ENCODE data around the gene CD44. TPM values are rescaled to one million over a fixed set of nuclear protein-coding genes. Genes with fewer than 3 reads are reported as not detected.

Gene CD44
- total and polyA plus RNA-seq, 5 donors from 2014 or later = 441 to 1,181 (median 497) TPM

GRCh38 chr11:35248558-35249323, 109.8 kb downstream of the CD44 start:
- DNase-seq = no peak
- Histone ChIP-seq H3K4me1 (ENCODE audit: control insufficient read depth, insufficient read depth, low read length, poor library complexity, severe bottlenecking) (peaks cover 21% of the 10 kb centered on the region), H3K27ac (ENCODE audit: insufficient read depth, low read length, poor library complexity, severe bottlenecking) (peak overlapping the region; percentile 66), H3K9me3 (ENCODE audit: control insufficient read depth in 2 of 2, low read length in 2 of 2) (peaks cover 4% of the 10 kb centered on the region in 2 experiments), H3K27me3 (ENCODE audit: control insufficient read depth, insufficient read depth, low read length) (no peaks in the 10 kb centered on the region), H3K36me3 (ENCODE audit: control insufficient read depth, insufficient read depth, low read length) (no peaks in the 10 kb centered on the region), H3K4me3 (ENCODE audit: low read depth, low read length) (no peak overlapping the region)
- Mint-ChIP-seq H3K36me3 (no peaks in the 10 kb centered on the region), H3K4me3 (no peak overlapping the region), H3K27ac (peak overlapping the region; percentile 60 to 99 (median 98)), H3K4me1 (peaks cover 13 to 69% (median 32%) of the 10 kb centered on the region in 4 donors), H3K27me3 (peaks cover 5% of the 10 kb centered on the region), H3K9me3 (peaks cover 0 to 4% (median 0%) of the 10 kb centered on the region in 7 donors)
- no peak for ATAC-seq (ENCODE audit: low read depth in 2 of 2)

DNA sequence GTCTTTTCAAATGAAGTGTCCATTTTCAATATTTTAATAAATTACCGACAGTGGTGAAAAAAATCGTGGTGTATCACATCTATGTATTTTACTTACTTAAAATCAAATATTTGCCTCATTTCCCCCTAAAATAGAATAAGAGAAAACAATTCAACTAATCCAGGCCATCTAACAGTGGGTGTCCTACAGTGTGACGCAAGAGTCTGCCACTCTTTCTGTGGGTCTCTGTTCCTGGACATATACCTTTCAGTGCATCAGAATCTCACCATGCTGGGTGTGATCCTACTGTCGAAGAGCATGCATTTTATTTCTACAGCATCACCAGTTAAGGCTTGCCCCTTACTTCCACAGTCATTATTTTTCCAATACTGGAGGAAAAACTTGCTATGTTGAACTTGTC, 111.2 kb downstream of the CD44 start:
- Histone ChIP-seq H3K27me3 (ENCODE audit: control insufficient read depth, insufficient read depth, low read length) (no peaks in the 10 kb centered on the region), H3K4me1 (ENCODE audit: control insufficient read depth, insufficient read depth, low read length, poor library complexity, severe bottlenecking) (peaks cover 21% of the 10 kb centered on the region), H3K4me3 (ENCODE audit: low read depth, low read length) (no peak overlapping the region), H3K9me3 (ENCODE audit: control insufficient read depth in 2 of 2, low read length in 2 of 2) (peaks cover 4% of the 10 kb centered on the region in 2 experiments), H3K36me3 (ENCODE audit: control insufficient read depth, insufficient read depth, low read length) (no peaks in the 10 kb centered on the region), H3K27ac (ENCODE audit: insufficient read depth, low read length, poor library complexity, severe bottlenecking) (no peak overlapping the region)
- Mint-ChIP-seq H3K9me3 (peaks cover 0 to 4% (median 0%) of the 10 kb centered on the region in 7 donors), H3K4me3 (no peak overlapping the region), H3K27ac (peak overlapping the region in 2 of 3 donors; percentile 11 to 55), H3K4me1 (peaks cover 7 to 55% (median 23%) of the 10 kb centered on the region in 4 donors), H3K36me3 (no peaks in the 10 kb centered on the region), H3K27me3 (peaks cover 5% of the 10 kb centered on the region)
- ATAC-seq (ENCODE audit: low read depth in 2 of 2) = no peak
- no peak for DNase-seq

- H3K27ac ChIP-seq (ENCODE audit: insufficient read depth, low read length, poor library complexity, severe bottlenecking) = no peak overlapping the region
- H3K27me3 Mint-ChIP-seq = peaks cover 5% of the 10 kb centered on the region
Measured at GRCh38 chr11:35250621-35251020, 111.7 kb downstream of the CD44 start.

GRCh38 chr11:35253237-35253636, 114.3 kb downstream of the CD44 start:
- Mint-ChIP-seq H3K9me3 (peaks cover 0 to 3% (median 0%) of the 10 kb centered on the region in 7 donors), H3K4me3 (no peak overlapping the region), H3K4me1 (peaks cover 4 to 50% (median 28%) of the 10 kb centered on the region in 4 donors), H3K36me3 (no peaks in the 10 kb centered on the region), H3K27me3 (no peaks in the 10 kb centered on the region), H3K27ac (no peak overlapping the region)
- Histone ChIP-seq H3K4me3 (ENCODE audit: low read depth, low read length) (no peak overlapping the region), H3K27me3 (ENCODE audit: control insufficient read depth, insufficient read depth, low read length) (no peaks in the 10 kb centered on the region), H3K27ac (ENCODE audit: insufficient read depth, low read length, poor library complexity, severe bottlenecking) (no peak overlapping the region), H3K4me1 (ENCODE audit: control insufficient read depth, insufficient read depth, low read length, poor library complexity, severe bottlenecking) (peaks cover 19% of the 10 kb centered on the region), H3K9me3 (ENCODE audit: control insufficient read depth in 2 of 2, low read length in 2 of 2) (peaks cover 2 to 4% of the 10 kb centered on the region in 2 experiments), H3K36me3 (ENCODE audit: control insufficient read depth, insufficient read depth, low read length) (no peaks in the 10 kb centered on the region)
- no peak for DNase-seq
- ATAC-seq (ENCODE audit: low read depth in 2 of 2) = no peak

More at GRCh38 chr11:35250621-35251020, 111.7 kb downstream of the CD44 start:
- H3K27me3 ChIP-seq (ENCODE audit: control insufficient read depth, insufficient read depth, low read length) = no peaks in the 10 kb centered on the region
- peaks cover 21% of the 10 kb centered on the region for H3K4me1 ChIP-seq (ENCODE audit: control insufficient read depth, insufficient read depth, low read length, poor library complexity, severe bottlenecking)
- Mint-ChIP-seq H3K4me3 (no peak overlapping the region), H3K36me3 (no peaks in the 10 kb centered on the region), H3K4me1 (peaks cover 7 to 52% (median 23%) of the 10 kb centered on the region in 4 donors), H3K9me3 (peaks cover 0 to 4% (median 0%) of the 10 kb centered on the region in 7 donors), H3K27ac (peak overlapping the region in 1 of 3 donors; percentile 32)
- H3K4me3 ChIP-seq (ENCODE audit: low read depth, low read length) = no peak overlapping the region
- H3K9me3 ChIP-seq (ENCODE audit: control insufficient read depth in 2 of 2, low read length in 2 of 2) = peaks cover 4% of the 10 kb centered on the region in 2 experiments
- ATAC-seq (ENCODE audit: low read depth in 2 of 2) (no peak), DNase-seq (no peak)
- no peaks in the 10 kb centered on the region for H3K36me3 ChIP-seq (ENCODE audit: control insufficient read depth, insufficient read depth, low read length)

DNA sequence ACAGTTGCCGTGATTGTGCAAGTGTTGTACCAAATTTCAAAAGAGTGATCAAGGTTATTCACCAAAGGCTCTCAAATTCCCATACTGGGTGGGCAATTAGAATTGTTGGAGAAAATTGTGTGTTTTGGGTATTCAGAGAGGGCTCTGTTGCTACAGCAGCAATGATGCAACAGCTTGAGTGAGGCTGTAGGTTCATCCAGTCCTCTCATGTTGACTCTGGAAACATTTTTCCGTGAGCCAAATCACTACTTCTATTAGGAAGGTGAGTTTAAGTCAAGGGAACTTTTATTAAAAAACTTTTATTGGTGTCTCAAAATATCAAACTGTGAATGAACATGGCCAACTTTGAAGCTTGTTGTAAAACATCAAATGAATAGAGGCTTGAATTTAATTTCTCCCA, 116.5 kb downstream of the CD44 start:
- Histone ChIP-seq H3K27ac (ENCODE audit: insufficient read depth, low read length, poor library complexity, severe bottlenecking) (no peak overlapping the region), H3K27me3 (ENCODE audit: control insufficient read depth, insufficient read depth, low read length) (no peaks in the 10 kb centered on the region), H3K36me3 (ENCODE audit: control insufficient read depth, insufficient read depth, low read length) (no peaks in the 10 kb centered on the region), H3K4me3 (ENCODE audit: low read depth, low read length) (no peak overlapping the region), H3K9me3 (ENCODE audit: control insufficient read depth in 2 of 2, low read length in 2 of 2) (no peaks in the 10 kb centered on the region), H3K4me1 (ENCODE audit: control insufficient read depth, insufficient read depth, low read length, poor library complexity, severe bottlenecking) (peaks cover 18% of the 10 kb centered on the region)
- DNase-seq (no peak), ATAC-seq (ENCODE audit: low read depth in 2 of 2) (no peak)
- Mint-ChIP-seq H3K9me3 (no peaks in the 10 kb centered on the region), H3K4me1 (peaks cover 4 to 35% (median 30%) of the 10 kb centered on the region in 4 donors), H3K27ac (no peak overlapping the region), H3K27me3 (peaks cover under 1% of the 10 kb centered on the region), H3K4me3 (no peak overlapping the region), H3K36me3 (no peaks in the 10 kb centered on the region)

GRCh38 chr11:35256296-35256695, 117.3 kb downstream of the CD44 start:
- no peak overlapping the region for H3K27ac ChIP-seq (ENCODE audit: insufficient read depth, low read length, poor library complexity, severe bottlenecking)
- no peak for ATAC-seq (ENCODE audit: low read depth in 2 of 2)

GRCh38 chr11:35257281-35257680, 118.3 kb downstream of the CD44 start:
- Histone ChIP-seq H3K4me3 (ENCODE audit: low read depth, low read length) (peak overlapping the region; percentile 39), H3K9me3 (ENCODE audit: control insufficient read depth in 2 of 2, low read length in 2 of 2) (no peaks in the 10 kb centered on the region), H3K27me3 (ENCODE audit: control insufficient read depth, insufficient read depth, low read length) (no peaks in the 10 kb centered on the region), H3K27ac (ENCODE audit: insufficient read depth, low read length, poor library complexity, severe bottlenecking) (peak overlapping the region; percentile 31), H3K36me3 (ENCODE audit: control insufficient read depth, insufficient read depth, low read length) (no peaks in the 10 kb centered on the region), H3K4me1 (ENCODE audit: control insufficient read depth, insufficient read depth, low read length, poor library complexity, severe bottlenecking) (peaks cover 18% of the 10 kb centered on the region)
- ATAC-seq (ENCODE audit: low read depth in 2 of 2) = peak; percentile 95 to 99
- peaks cover 11% of the 10 kb centered on the region for H3K27me3 Mint-ChIP-seq
- peak in 2 of 3 donors; percentile 27 to 86 for DNase-seq
- H3K36me3 Mint-ChIP-seq = no peaks in the 10 kb centered on the region
- peak overlapping the region; percentile 33 to 91 (median 66) for H3K27ac Mint-ChIP-seq
- peaks cover 0 to 1% (median 0%) of the 10 kb centered on the region in 7 donors for H3K9me3 Mint-ChIP-seq
- peak overlapping the region in 2 of 4 donors; percentile 49 to 56 for H3K4me3 Mint-ChIP-seq
- peaks cover 4 to 34% (median 25%) of the 10 kb centered on the region in 4 donors for H3K4me1 Mint-ChIP-seq

More at GRCh38 chr11:35256296-35256695, 117.3 kb downstream of the CD44 start:
- H3K36me3 ChIP-seq (ENCODE audit: control insufficient read depth, insufficient read depth, low read length) = no peaks in the 10 kb centered on the region
- no peak overlapping the region for H3K4me3 ChIP-seq (ENCODE audit: low read depth, low read length)
- no peak overlapping the region for H3K4me3 Mint-ChIP-seq
- DNase-seq = no peak
- H3K9me3 ChIP-seq (ENCODE audit: control insufficient read depth in 2 of 2, low read length in 2 of 2) = no peaks in the 10 kb centered on the region
- H3K36me3 Mint-ChIP-seq = no peaks in the 10 kb centered on the region
- H3K4me1 ChIP-seq (ENCODE audit: control insufficient read depth, insufficient read depth, low read length, poor library complexity, severe bottlenecking) = peaks cover 18% of the 10 kb centered on the region
- peaks cover 8% of the 10 kb centered on the region for H3K27me3 Mint-ChIP-seq
- no peaks in the 10 kb centered on the region for H3K9me3 Mint-ChIP-seq
- peak overlapping the region in 2 of 3 donors; percentile 33 to 62 for H3K27ac Mint-ChIP-seq
- no peaks in the 10 kb centered on the region for H3K27me3 ChIP-seq (ENCODE audit: control insufficient read depth, insufficient read depth, low read length)
- H3K4me1 Mint-ChIP-seq = peaks cover 4 to 34% (median 29%) of the 10 kb centered on the region in 4 donors

All from CD4-positive, CD25-positive, alpha-beta regulatory T cell (primary cell).